HepG2 (cell line): ENCODE data around the gene CASP12. TPM values are rescaled to one million over a fixed set of nuclear protein-coding genes. Genes with fewer than 3 reads are reported as not detected.

ENCODE experiments used
- ATAC-seq: fragments of 200-7000 bp; cut with Tn5 transposase; 3 replicates; pipeline ENCODE4 v1.9.1; 2020; ENCODE audit warnings: mild to moderate bottlenecking, moderate library complexity
- BruUV-seq: library from RNA; stranded (reverse); fragments of 400-500 nt; replicated peaks from 2 replicates; lab custom pipeline; 2021; lab: Mats Ljungman, UMichigan
- CTCF ChIA-PET: fragments of 300-600 bp; formaldehyde crosslinking; extraction: SDS; loops from one replicate; lab custom pipeline; 2021; ENCODE audit warnings: low total read pairs, inconsistent platforms, low intra/inter-chr PET ratio; lab: Yijun Ruan, JAX
- POLR2A ChIA-PET: fragments of 350-600 bp; sonication (Branson Sonifier 250); formaldehyde crosslinking; loops from one replicate; lab custom pipeline; 2020; ENCODE audit warnings: antibody characterized with exemption, inconsistent platforms; lab: Yijun Ruan, JAX
- DNase-seq: peaks from one replicate; pipeline ENCODE4 v3.0.0-alpha.2; 2015; ENCODE audit warnings: low spot score
- FAIRE-seq: peaks from 3 replicates; lab custom pipeline; 2011; peaks lifted over from hg19 to GRCh38; lab: Jason Lieb, UNC
- H2AFZ ChIP-seq: one replicate; pipeline ENCODE4 v1.6.1; 2011; ENCODE audit warnings: low read length, inconsistent platforms
- H3K27ac ChIP-seq: fragments of 300-600 bp; 3 replicates; pipeline ENCODE4 v1.8.0; 2011; ENCODE audit warnings: mixed run types, mild to moderate bottlenecking, mixed read lengths, low read length, inconsistent platforms; ENCODE audit not compliant: insufficient read depth; ENCODE audit errors: extremely low read length
- H3K27me3 ChIP-seq, 2 experiments: fragments of 200-600 bp in 1 of 2; 2 replicates in 1 of 2; 3 replicates in 1 of 2; pipeline versions ENCODE4 v1.6.0 to v1.8.0; 2011; ENCODE audit warnings: low read length in 2 of 2, mild to moderate bottlenecking in 2 of 2, moderate library complexity in 2 of 2, inconsistent platforms in 1 of 2; ENCODE audit not compliant: insufficient read depth in 2 of 2, control insufficient read depth in 1 of 2
- H3K36me3 ChIP-seq, 2 experiments: fragments of 200-600 bp in 1 of 2; replicated peaks in 1 of 2; 2 replicates in 1 of 2; 3 replicates in 1 of 2; pipeline versions ENCODE4 v1.5.1 to v1.8.0; 2011; ENCODE audit warnings: low read length in 2 of 2, inconsistent platforms in 1 of 2; ENCODE audit not compliant: insufficient read depth in 2 of 2, control insufficient read depth in 1 of 2
- H3K4me1 ChIP-seq: 2 replicates; pipeline ENCODE4 v1.5.1; 2012; ENCODE audit warnings: low read length, inconsistent platforms; ENCODE audit not compliant: insufficient read depth
- H3K4me2 ChIP-seq: 2 replicates; pipeline ENCODE4 v1.6.0; 2011; ENCODE audit warnings: low read depth, low read length, inconsistent platforms
- H3K4me3 ChIP-seq, 3 experiments: fragments of 200-600 bp in 1 of 3; sonication (generic), shearing (Covaris generic) in 1 of 3; replicated peaks in 1 of 3; 2 replicates each; pipeline ENCODE4 v1.5.1; 2011 to 2016; ENCODE audit warnings: low read length in 3 of 3, inconsistent platforms in 2 of 3, low read depth in 2 of 3, mild to moderate bottlenecking in 2 of 3, control low read depth in 1 of 3, mixed read lengths in 1 of 3; ENCODE audit not compliant: insufficient read depth in 1 of 3
- H3K79me2 ChIP-seq: one replicate; pipeline ENCODE4 v1.6.1; 2011; ENCODE audit warnings: low read length, inconsistent platforms; ENCODE audit not compliant: insufficient read depth
- H3K9ac ChIP-seq: 2 replicates; pipeline ENCODE4 v1.6.0; 2011; ENCODE audit warnings: mild to moderate bottlenecking, low read depth, low read length, inconsistent platforms; ENCODE audit not compliant: insufficient read depth
- H3K9me3 ChIP-seq: 2 replicates; pipeline ENCODE4 v1.5.1; 2012; ENCODE audit warnings: mild to moderate bottlenecking, low read length
- H4K20me1 ChIP-seq: 2 replicates; pipeline ENCODE4 v1.6.0; 2011; ENCODE audit warnings: inconsistent platforms, mild to moderate bottlenecking, low read length, moderate library complexity; ENCODE audit not compliant: insufficient read depth
- ATRX ChIP-seq: sonication (generic); formaldehyde crosslinking; IDR thresholded peaks from 2 replicates; pipeline ENCODE4 v1.4.0; 2020; ENCODE audit warnings: missing genetic modification reagents, borderline replicate concordance
- ELK4 ChIP-seq: sonication (generic); formaldehyde crosslinking; IDR thresholded peaks from 2 replicates; pipeline ENCODE4 v1.9.0; 2021; ENCODE audit warnings: missing genetic modification reagents, borderline replicate concordance
- KIAA2018 ChIP-seq: sonication (generic); formaldehyde crosslinking; IDR thresholded peaks from 2 replicates; pipeline ENCODE4 v1.5.0; 2020; ENCODE audit warnings: mild to moderate bottlenecking, missing genetic modification reagents, borderline replicate concordance
- NCOA2 ChIP-seq: sonication (generic); formaldehyde crosslinking; IDR thresholded peaks from 2 replicates; pipeline ENCODE4 v1.8.0; 2022; ENCODE audit warnings: inconsistent platforms
- NFE2L2 ChIP-seq: fragments of 150-350 bp; IDR thresholded peaks from 2 replicates; pipeline ENCODE4 v1.6.1; 2014; ENCODE audit warnings: low read length
- PAXIP1 ChIP-seq: sonication (generic); formaldehyde crosslinking; conservative IDR thresholded peaks from 2 replicates; pipeline ENCODE4 v1.4.0; 2020; ENCODE audit warnings: mild to moderate bottlenecking, missing genetic modification reagents, moderate library complexity
- PHF21A ChIP-seq: sonication (generic); formaldehyde crosslinking; IDR thresholded peaks from 2 replicates; pipeline ENCODE4 v1.5.0; 2020; ENCODE audit warnings: mild to moderate bottlenecking, missing genetic modification reagents
- TFAP4 ChIP-seq: sonication (generic); IDR thresholded peaks from 2 replicates; pipeline ENCODE4 v1.6.1; 2016; ENCODE audit warnings: low read depth, borderline replicate concordance
- ZNF510 ChIP-seq: sonication (generic); formaldehyde crosslinking; IDR thresholded peaks from 2 replicates; pipeline ENCODE4 v1.4.0; 2020; ENCODE audit warnings: low read depth, mild to moderate bottlenecking, missing genetic modification reagents
- WGBS: methylation state at CpG from one replicate; pipeline ENCODE4 v1.1.6; 2017; ENCODE audit warnings: low lambda C conversion rate; 5-methylcytosine and 5-hydroxymethylcytosine counted together
- in situ Hi-C: cut with HindIII; loops from 2 replicates; pipeline ENCODE4 v1.10.0; 2017; ENCODE audit warnings: low pct_unique_long_range_greater_than_20kb; ENCODE audit not compliant: extremely low pct_ligation_motif_present
- intact Hi-C: fragments of 100-400 bp; cut with micrococcal nuclease; formaldehyde crosslinking; loops from one replicate; pipeline ENCODE4 v1.10.0; 2022; ENCODE audit not compliant: unreplicated experiment
- polyA plus RNA-seq, 8 experiments: library from polyadenylated mRNA; depleted of rRNA in 3 of 8; stranded (reverse) in 7 of 8; unstranded in 1 of 8; fragments of >200 nt; fragmentation: Illumina TruSeq in 4 of 8; extraction: Trizol in 4 of 8; gene quantifications; 2 replicates each; pipeline versions ENCODE4 v1.2.1 to v1.2.3, GENCODE V29; 2011 to 2016; ENCODE audit warnings: low read depth in 4 of 8, missing spikeins in 1 of 8, mixed read lengths in 1 of 8; ENCODE audit not compliant: insufficient read depth in 1 of 8
- total RNA-seq, 5 experiments: library from RNA; depleted of rRNA; stranded (reverse); fragments of >200 nt; fragmentation: Illumina TruSeq; extraction: Trizol; gene quantifications; 2 replicates each; pipeline ENCODE4 v1.2.3, GENCODE V29; 2016; ENCODE audit warnings: low read depth in 1 of 5

Gene CASP12
- total and polyA plus RNA-seq, 2 of the 13 experiments (the other 11 are each of a cell fraction or from before 2014, with no cell fraction given): not detected

GRCh38 chr11:104899226-104899625, 966 bp upstream of the CASP12 start (continued):
- no peak for TF ChIP-seq KIAA2018 (CRISPR knock-in tag)

GRCh38 chr11:104898685-104899013, 389 bp upstream of the CASP12 start:
- Histone ChIP-seq H3K36me3 (no peaks in the 10 kb centered on the region), H3K4me2 (no peak overlapping the region), H3K27ac (no peak overlapping the region), H3K9ac (no peak overlapping the region), H3K79me2 (no peaks in the 10 kb centered on the region), H3K27me3 (no peaks in the 10 kb centered on the region), H3K4me3 (no peak overlapping the region), H2AFZ (no peak overlapping the region), H3K9me3 (no peaks in the 10 kb centered on the region), H4K20me1 (no peaks in the 10 kb centered on the region), H3K4me1 (no peaks in the 10 kb centered on the region)
- ChIA-PET CTCF (no interaction called here), POLR2A (no interaction called here)
- no peak for DNase-seq
- no TSS peak for BruUV-seq
- WGBS: 0% methylated on average over 1 of the region's 1 CpG
- no peak for ATAC-seq
- in situ Hi-C loops (no loop called here), intact Hi-C loops (no loop called here)
- FAIRE-seq: no peak
- TF ChIP-seq ATRX (no peak), PHF21A (CRISPR knock-in tag) (no peak), PAXIP1 (CRISPR knock-in tag) (no peak), TFAP4 (no peak), NFE2L2 (no peak), ZNF510 (CRISPR knock-in tag) (no peak), NCOA2 (no peak), ELK4 (CRISPR knock-in tag) (no peak)
